SK-N-SH (cell line): ENCODE data around the gene EYA2. TPM values are rescaled to one million over a fixed set of nuclear protein-coding genes. Genes with fewer than 3 reads are reported as not detected.
A peak's percentile ranks its signal among the peaks of the same experiment; 100 is the strongest.

ENCODE experiments used
- CTCF ChIA-PET: fragments of 300-600, 350-600 bp; formaldehyde crosslinking; extraction: SDS; loops from one replicate; lab custom pipeline; 2021; lab: Yijun Ruan, JAX
- POLR2A ChIA-PET: fragments of 350-600 bp; sonication (Branson Sonifier 250); formaldehyde crosslinking; extraction: SDS; loops from one replicate; lab custom pipeline; 2020; ENCODE audit warnings: antibody characterized with exemption, inconsistent platforms; lab: Yijun Ruan, JAX
- DNase-seq: peaks from one replicate; pipeline ENCODE4 v3.0.0; 2012
- H2AFZ ChIP-seq: fragments of 200-600 bp; sonication (generic); 2 replicates; pipeline ENCODE4 v1.8.1; 2016; ENCODE audit warnings: antibody characterized with exemption, mild to moderate bottlenecking, low read depth
- H3F3A ChIP-seq: fragments of 200-600 bp; sonication (generic); replicated peaks from 2 replicates; pipeline ENCODE3; 2016; ENCODE audit warnings: antibody characterized with exemption, mild to moderate bottlenecking; ENCODE audit not compliant: insufficient read depth
- H3K27ac ChIP-seq, 2 experiments: fragments of 200-500 bp in 1 of 2; fragments of 200-600 bp in 1 of 2; sonication (Bioruptor generic) in 1 of 2; sonication (generic), shearing (Covaris generic) in 1 of 2; 2 replicates each; pipeline versions ENCODE4 v1.5.1 to v1.6.1; 2014 to 2016; ENCODE audit warnings: low read depth in 2 of 2, inconsistent platforms in 1 of 2, low read length in 1 of 2, mild to moderate bottlenecking in 1 of 2, mixed read lengths in 1 of 2
- H3K27me3 ChIP-seq: fragments of 200-600 bp; sonication (generic), shearing (Covaris generic); 2 replicates; pipeline ENCODE4 v1.6.1; 2016; ENCODE audit warnings: mixed run types; ENCODE audit not compliant: insufficient read depth
- H3K36me3 ChIP-seq, 2 experiments: fragments of 200-500 bp in 1 of 2; fragments of 200-600 bp in 1 of 2; sonication (Bioruptor generic) in 1 of 2; sonication (generic) in 1 of 2; replicated peaks in 1 of 2; 2 replicates each; pipeline versions ENCODE3 to v1.5.1; 2014 to 2016; ENCODE audit warnings: low read length in 1 of 2, mild to moderate bottlenecking in 1 of 2; ENCODE audit not compliant: insufficient read depth in 2 of 2, control insufficient read depth in 1 of 2
- H3K4me1 ChIP-seq, 2 experiments: fragments of 200-500 bp in 1 of 2; fragments of 200-600 bp in 1 of 2; sonication (Bioruptor generic) in 1 of 2; sonication (generic), shearing (Covaris generic) in 1 of 2; 2 replicates each; pipeline versions ENCODE4 v1.5.1 to v1.6.1; 2014 to 2016; ENCODE audit warnings: low read depth in 1 of 2, low read length in 1 of 2, mixed run types in 1 of 2; ENCODE audit not compliant: insufficient read depth in 2 of 2, control insufficient read depth in 1 of 2
- H3K4me2 ChIP-seq: fragments of 200-600 bp; sonication (generic), shearing (Covaris generic); 2 replicates; pipeline ENCODE4 v1.6.1; 2017; ENCODE audit warnings: mixed run types
- H3K4me3 ChIP-seq, 2 experiments: fragments of 200-500 bp in 1 of 2; fragments of 200-600 bp in 1 of 2; sonication (Bioruptor generic) in 1 of 2; sonication (generic), shearing (Covaris generic) in 1 of 2; 2 replicates each; pipeline versions ENCODE4 v1.5.1 to v1.8.1; 2014 to 2016; ENCODE audit warnings: low read depth in 2 of 2, inconsistent platforms in 1 of 2, low read length in 1 of 2, mild to moderate bottlenecking in 1 of 2, mixed read lengths in 1 of 2, moderate library complexity in 1 of 2
- H3K79me2 ChIP-seq: fragments of 200-600 bp; sonication (generic); 2 replicates; pipeline ENCODE4 v1.8.1; 2017; ENCODE audit warnings: mild to moderate bottlenecking; ENCODE audit not compliant: insufficient read depth
- H3K9ac ChIP-seq: fragments of 200-600 bp; sonication (generic); 2 replicates; pipeline ENCODE4 v1.6.1; 2017; ENCODE audit warnings: mixed run types
- H3K9me2 ChIP-seq: fragments of 200-600 bp; sonication (generic); 2 replicates; pipeline ENCODE4 v1.6.1; 2017; ENCODE audit warnings: mixed run types
- H3K9me3 ChIP-seq: fragments of 200-600 bp; sonication (generic); 2 replicates; pipeline ENCODE4 v1.6.1; 2017; ENCODE audit warnings: mixed run types, mild to moderate bottlenecking, moderate library complexity
- H4K20me1 ChIP-seq: fragments of 200-600 bp; sonication (generic); 2 replicates; pipeline ENCODE4 v1.6.1; 2017; ENCODE audit warnings: mild to moderate bottlenecking, mixed run types; ENCODE audit not compliant: insufficient read depth
- CHD2 ChIP-seq: fragments of 150-350 bp; IDR thresholded peaks from 2 replicates; pipeline ENCODE4 v1.6.1; 2018; ENCODE audit warnings: low read length; ENCODE audit not compliant: partially characterized antibody
- FOXJ3 ChIP-seq: sonication (generic); formaldehyde crosslinking; IDR thresholded peaks from 2 replicates; pipeline ENCODE4 v1.5.1; 2020; ENCODE audit warnings: mild to moderate bottlenecking, missing genetic modification reagents
- MEF2A ChIP-seq: IDR thresholded peaks from 2 replicates; pipeline ENCODE4 v1.4.0; 2012; ENCODE audit warnings: low read depth, borderline replicate concordance
- MXI1 ChIP-seq: IDR thresholded peaks from 2 replicates; pipeline ENCODE4 v1.6.1; 2012; ENCODE audit warnings: mild to moderate bottlenecking, low read depth, low read length, improper control_type of control experiment
- NFIC ChIP-seq: IDR thresholded peaks from 2 replicates; pipeline ENCODE4 v1.4.0; 2012; ENCODE audit warnings: borderline replicate concordance
- RCOR1 ChIP-seq: fragments of 150-350 bp; IDR thresholded peaks from 2 replicates; pipeline ENCODE4 v1.6.1; 2017; ENCODE audit warnings: antibody characterized with exemption, low read length
- TCF12 ChIP-seq: IDR thresholded peaks from 2 replicates; pipeline ENCODE4 v1.4.0; 2012
- USF1 ChIP-seq: IDR thresholded peaks from 2 replicates; pipeline ENCODE4 v1.4.0; 2012; ENCODE audit warnings: low read depth, borderline replicate concordance
- ZBTB33 ChIP-seq: IDR thresholded peaks from 2 replicates; pipeline ENCODE4 v1.4.0; 2012; ENCODE audit warnings: low read depth, borderline replicate concordance
- WGBS: methylation state at CpG from one replicate; pipeline ENCODE4 v1.1.6; 2017; ENCODE audit warnings: low lambda C conversion rate; 5-methylcytosine and 5-hydroxymethylcytosine counted together
- polyA plus RNA-seq, 3 experiments: library from polyadenylated mRNA; depleted of rRNA; stranded (reverse); fragments of >200 nt; gene quantifications; 2 replicates each; pipeline ENCODE4 v1.2.3, GENCODE V29; 2012

EYA2 gene
- polyA plus RNA-seq, 1 of the 3 experiments (the other 2 are of a cell fraction), result 0.05 TPM

GRCh38 chr20:46962452-46963195, 68.0 kb downstream of the EYA2 start:
- Histone ChIP-seq H4K20me1 (no peaks in the 10 kb centered on the region), H3K36me3 (no peaks in the 10 kb centered on the region), H3K9me2 (no peaks in the 10 kb centered on the region), H3K4me3 (no peak overlapping the region), H2AFZ (no peak overlapping the region), H3K9ac (no peak overlapping the region), H3K79me2 (no peaks in the 10 kb centered on the region), H3K4me1 (peaks cover 0 to 18% of the 10 kb centered on the region in 2 experiments; a peak in 1 of 4 replicates), H3K4me2 (no peak overlapping the region), H3F3A (peaks cover 6% of the 10 kb centered on the region), H3K9me3 (no peaks in the 10 kb centered on the region), H3K27ac (peak overlapping the region in 1 of 2 experiments; percentile 77; a peak in 2 of 4 replicates), H3K27me3 (no peaks in the 10 kb centered on the region)
- CTCF ChIA-PET, result interaction anchor here (0.8 to 1.5 kb wide), 3 partner anchors 9 to 205 kb away, joined by 3 to 9 read pairs (median 3); no protein-coding TSS in a partner anchor
- POLR2A ChIA-PET, result interaction anchor here (0.6 kb wide), 1 partner anchor 214 kb away, joined by 3 read pairs; no protein-coding TSS in a partner anchor
- DNase-seq, result no peak
- 63% methylated on average over 8 of the region's 11 CpGs for WGBS
- no peak for TF ChIP-seq ZBTB33
- TF ChIP-seq FOXJ3, result no peak
- TF ChIP-seq NFIC, result no peak
- no peak for TF ChIP-seq USF1
- no peak for TF ChIP-seq TCF12
- TF ChIP-seq MEF2A, result no peak

GRCh38 chr20:46963196-46963529, 68.5 kb downstream of the EYA2 start:
- Histone ChIP-seq H3K9me3 (no peaks in the 10 kb centered on the region), H3K36me3 (no peaks in the 10 kb centered on the region), H3K27me3 (no peaks in the 10 kb centered on the region), H4K20me1 (no peaks in the 10 kb centered on the region), H3K79me2 (no peaks in the 10 kb centered on the region), H3F3A (peaks cover 6% of the 10 kb centered on the region), H3K9ac (no peak overlapping the region), H3K4me2 (no peak overlapping the region), H3K4me3 (no peak overlapping the region), H3K4me1 (peaks cover 0 to 18% of the 10 kb centered on the region in 2 experiments; a peak in 1 of 4 replicates), H3K27ac (peak overlapping the region in 1 of 2 experiments; percentile 77; a peak in 2 of 4 replicates), H2AFZ (no peak overlapping the region), H3K9me2 (no peaks in the 10 kb centered on the region)
- 5% methylated on average over 3 of the region's 3 CpGs for WGBS
- peak; percentile 42 for TF ChIP-seq CHD2
- TF ChIP-seq RCOR1, result peak; percentile 51; the same call in 1 of the 2 replicates
- TF ChIP-seq MXI1, result no peak
- ChIA-PET CTCF (interaction anchor here (0.8 to 1.5 kb wide), 4 partner anchors 10 to 206 kb away, joined by 3 to 9 read pairs (median 3); no protein-coding TSS in a partner anchor), POLR2A (interaction anchor here (0.6 kb wide), 1 partner anchor 213 kb away, joined by 3 read pairs; no protein-coding TSS in a partner anchor)
- DNase-seq, result peak; percentile 77
